ENCODE measurements around the gene STOX2. TPM values are rescaled to one million over a fixed set of nuclear protein-coding genes. Genes with fewer than 3 reads are reported as not detected.
A peak's percentile ranks its signal among the peaks of the same experiment; 100 is the strongest.

STOX2 gene, protein sequence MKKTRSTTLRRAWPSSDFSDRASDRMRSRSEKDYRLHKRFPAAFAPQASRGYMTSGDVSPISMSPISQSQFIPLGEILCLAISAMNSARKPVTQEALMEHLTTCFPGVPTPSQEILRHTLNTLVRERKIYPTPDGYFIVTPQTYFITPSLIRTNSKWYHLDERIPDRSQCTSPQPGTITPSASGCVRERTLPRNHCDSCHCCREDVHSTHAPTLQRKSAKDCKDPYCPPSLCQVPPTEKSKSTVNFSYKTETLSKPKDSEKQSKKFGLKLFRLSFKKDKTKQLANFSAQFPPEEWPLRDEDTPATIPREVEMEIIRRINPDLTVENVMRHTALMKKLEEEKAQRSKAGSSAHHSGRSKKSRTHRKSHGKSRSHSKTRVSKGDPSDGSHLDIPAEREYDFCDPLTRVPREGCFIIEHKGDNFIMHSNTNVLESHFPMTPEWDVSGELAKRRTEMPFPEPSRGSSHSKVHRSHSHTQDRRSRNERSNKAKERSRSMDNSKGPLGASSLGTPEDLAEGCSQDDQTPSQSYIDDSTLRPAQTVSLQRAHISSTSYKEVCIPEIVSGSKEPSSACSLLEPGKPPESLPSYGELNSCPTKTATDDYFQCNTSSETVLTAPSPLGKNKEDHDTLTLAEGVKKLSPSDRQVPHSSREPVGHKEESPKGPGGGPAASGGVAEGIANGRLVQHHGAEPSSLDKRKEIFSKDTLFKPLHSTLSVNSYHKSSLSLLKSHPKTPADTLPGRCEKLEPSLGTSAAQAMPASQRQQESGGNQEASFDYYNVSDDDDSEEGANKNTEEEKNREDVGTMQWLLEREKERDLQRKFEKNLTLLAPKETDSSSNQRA (N-terminal part only)
- total RNA-seq (2014; rRNA removed; shearing (Covaris generic)) = 5.6 TPM in 2 replicates

GRCh38 chr4:183905081-183905592, at the start of gene STOX2:
Gene STOX2 (plus strand): TSS chr4:183905307. CDS start chr4:183906791, 1,484 bp downstream.
- no peaks in the 10 kb centered on the region for H3K4me1 ChIP-seq
- H3K9me3 ChIP-seq (replicated peaks) = no peaks in the 10 kb centered on the region
- DNase-seq = peak; percentile 84 to 88
- H3K4me3 ChIP-seq = peak within 1 kb of the TSS; percentile 77
- no peaks in the 10 kb centered on the region for H3K27me3 ChIP-seq
- H3K36me3 ChIP-seq = no peaks in the 10 kb centered on the region
- H3K27ac ChIP-seq = peak within 1 kb of the TSS; percentile 72

DNA sequence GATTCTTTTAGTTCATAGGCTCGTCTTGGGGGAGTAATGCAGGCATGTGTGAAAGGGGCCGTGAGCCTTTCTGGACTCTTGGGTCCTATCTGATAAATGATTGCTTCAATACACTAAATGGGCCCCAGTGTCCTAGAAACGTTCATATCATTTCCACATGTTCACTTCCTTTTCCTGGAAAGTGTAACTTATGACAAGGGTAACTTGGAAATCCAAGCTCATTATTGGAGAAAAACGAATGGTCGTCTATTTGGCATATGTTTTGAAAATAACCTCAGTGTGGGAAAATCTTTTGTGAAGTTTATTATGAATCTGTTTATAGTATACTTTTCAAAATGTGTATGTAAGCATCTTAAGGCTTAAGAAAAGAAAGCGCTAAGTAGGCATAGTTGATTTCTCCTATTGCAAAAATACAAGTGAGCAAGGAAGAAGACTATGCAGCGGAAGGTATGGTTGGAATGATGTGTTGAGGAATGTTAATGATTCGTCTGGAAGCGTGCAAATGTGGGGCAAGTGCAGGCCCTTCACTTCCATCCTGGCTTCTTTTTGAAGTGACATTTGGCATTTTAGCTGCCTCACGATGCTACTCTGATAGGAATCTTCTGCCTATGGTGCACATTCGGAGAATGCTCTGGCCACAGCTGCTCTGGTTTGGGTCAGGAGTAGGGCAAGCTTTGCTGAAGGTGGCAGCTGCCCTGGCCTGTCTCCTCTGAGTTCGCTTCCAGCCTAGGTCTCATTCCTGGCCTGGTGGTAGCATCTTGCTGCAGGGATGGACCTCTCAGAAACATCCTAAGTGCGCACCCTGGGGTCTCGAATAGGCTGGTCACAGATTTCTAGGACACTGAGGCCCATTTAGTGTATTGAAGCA, 49.5 kb upstream of the STOX2 start:
- Histone ChIP-seq H3K4me3 (no peak overlapping the region), H3K9me3 (replicated peaks) (no peaks in the 10 kb centered on the region), H3K27me3 (no peaks in the 10 kb centered on the region), H3K27ac (no peak overlapping the region), H3K4me1 (no peaks in the 10 kb centered on the region), H3K36me3 (no peaks in the 10 kb centered on the region)
- DNase-seq = peak; percentile 9 to 25

- Histone ChIP-seq H3K27me3 (no peaks in the 10 kb centered on the region), H3K4me3 (no peak overlapping the region), H3K4me1 (peaks cover 3% of the 10 kb centered on the region; the same call in 1 of the 2 replicates), H3K9me3 (replicated peaks) (no peaks in the 10 kb centered on the region), H3K27ac (no peak overlapping the region), H3K36me3 (no peaks in the 10 kb centered on the region)
- DNase-seq = no peak
Measured at GRCh38 chr4:183857040-183857439, 48.1 kb upstream of the STOX2 start.

- no peak for DNase-seq
Measured at GRCh38 chr4:183858011-183858615, 47.0 kb upstream of the STOX2 start.

GRCh38 chr4:183860119-183860518, 45.0 kb upstream of the STOX2 start:
- Histone ChIP-seq H3K9me3 (replicated peaks) (no peaks in the 10 kb centered on the region), H3K27ac (no peak overlapping the region), H3K27me3 (no peaks in the 10 kb centered on the region), H3K4me3 (no peak overlapping the region), H3K36me3 (no peaks in the 10 kb centered on the region), H3K4me1 (peaks cover 3% of the 10 kb centered on the region; the same call in 1 of the 2 replicates)
- no peak for DNase-seq

More at GRCh38 chr4:183858011-183858615, 47.0 kb upstream of the STOX2 start:
- Histone ChIP-seq H3K36me3 (no peaks in the 10 kb centered on the region), H3K4me3 (no peak overlapping the region), H3K27ac (no peak overlapping the region), H3K27me3 (no peaks in the 10 kb centered on the region), H3K9me3 (replicated peaks) (no peaks in the 10 kb centered on the region), H3K4me1 (peaks cover 3% of the 10 kb centered on the region; the same call in 1 of the 2 replicates)

DNA sequence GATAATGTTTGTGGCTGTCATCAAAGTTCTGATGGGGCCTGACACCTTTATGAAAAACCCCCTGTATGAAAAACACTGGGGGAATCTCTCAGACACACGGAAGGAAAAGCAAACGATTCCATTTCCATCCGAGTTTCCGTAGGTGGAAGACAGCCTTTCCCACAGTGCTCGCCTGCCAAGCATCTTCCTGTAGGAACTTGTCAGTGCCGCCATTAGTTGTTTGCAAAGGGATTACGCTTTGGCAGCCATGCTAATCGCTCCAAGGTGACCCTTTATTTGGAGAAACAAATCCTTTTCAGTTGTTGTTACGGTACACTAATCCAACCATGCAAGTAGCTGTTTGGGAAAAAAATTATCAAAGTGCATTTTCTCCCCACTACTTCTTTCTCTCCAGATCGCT, 44.4 kb upstream of the STOX2 start:
- Histone ChIP-seq H3K4me1 (peaks cover 3% of the 10 kb centered on the region; the same call in 1 of the 2 replicates), H3K9me3 (replicated peaks) (no peaks in the 10 kb centered on the region), H3K36me3 (no peaks in the 10 kb centered on the region)

DNA sequence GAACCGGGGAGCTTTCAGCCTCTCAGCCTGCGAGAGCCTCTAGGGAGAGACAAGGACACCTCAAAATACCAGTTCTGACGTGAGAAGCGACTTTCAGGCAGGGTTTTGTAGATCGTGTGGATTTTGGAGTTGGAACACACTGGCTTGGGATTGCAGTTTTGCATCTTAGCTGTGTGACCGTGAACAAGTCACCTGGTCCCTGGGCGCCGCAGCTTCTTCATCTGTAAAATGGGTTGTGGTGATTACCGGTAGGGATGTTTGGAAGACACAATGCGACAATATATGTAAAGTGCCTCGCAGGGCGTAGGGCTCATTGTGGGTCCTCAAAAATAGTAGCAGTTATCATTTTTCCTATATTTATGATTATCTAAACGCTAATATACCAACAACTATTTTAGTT, 43.7 kb upstream of the STOX2 start:
- Histone ChIP-seq H3K4me1 (peaks cover 3% of the 10 kb centered on the region; the same call in 1 of the 2 replicates), H3K27ac (no peak overlapping the region), H3K4me3 (no peak overlapping the region), H3K27me3 (no peaks in the 10 kb centered on the region), H3K9me3 (replicated peaks) (no peaks in the 10 kb centered on the region), H3K36me3 (no peaks in the 10 kb centered on the region)
- no peak for DNase-seq

More for the DNA sequence above, 44.4 kb upstream of the STOX2 start:
- peak overlapping the region; percentile 43 for H3K4me3 ChIP-seq
- no peaks in the 10 kb centered on the region for H3K27me3 ChIP-seq
- peak; percentile 63 to 64 for DNase-seq
- peak overlapping the region; percentile 42; the same call in 1 of the 2 replicates for H3K27ac ChIP-seq

- Histone ChIP-seq H3K4me3 (no peak overlapping the region), H3K27me3 (no peaks in the 10 kb centered on the region), H3K36me3 (no peaks in the 10 kb centered on the region), H3K4me1 (peaks cover 3% of the 10 kb centered on the region; the same call in 1 of the 2 replicates), H3K27ac (no peak overlapping the region), H3K9me3 (replicated peaks) (no peaks in the 10 kb centered on the region)
- DNase-seq = no peak
Measured at GRCh38 chr4:183863155-183863825, 41.8 kb upstream of the STOX2 start.

DNA sequence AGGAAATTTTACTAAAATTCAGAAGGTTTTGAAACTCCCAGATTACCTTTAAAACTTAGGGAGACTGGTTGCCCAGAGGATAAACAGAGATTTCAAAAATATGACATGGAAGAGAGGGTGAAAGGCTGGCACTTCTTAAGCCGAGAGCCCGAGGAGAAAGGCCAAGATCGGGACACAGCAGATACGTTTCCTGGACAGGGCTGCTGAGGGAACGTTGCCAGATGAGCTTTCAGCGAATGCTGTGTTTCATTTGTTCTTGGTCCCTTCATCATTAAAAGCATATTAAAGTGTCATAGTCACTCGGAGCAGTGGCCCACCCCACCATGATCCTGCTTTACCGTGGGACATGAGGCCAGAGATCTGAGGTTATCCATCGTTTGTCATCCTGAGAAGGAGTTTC, 37.9 kb upstream of the STOX2 start:
- Histone ChIP-seq H3K4me3 (no peak overlapping the region), H3K36me3 (no peaks in the 10 kb centered on the region), H3K27ac (no peak overlapping the region), H3K4me1 (no peaks in the 10 kb centered on the region), H3K27me3 (no peaks in the 10 kb centered on the region), H3K9me3 (replicated peaks) (no peaks in the 10 kb centered on the region)
- DNase-seq = no peak

DNA sequence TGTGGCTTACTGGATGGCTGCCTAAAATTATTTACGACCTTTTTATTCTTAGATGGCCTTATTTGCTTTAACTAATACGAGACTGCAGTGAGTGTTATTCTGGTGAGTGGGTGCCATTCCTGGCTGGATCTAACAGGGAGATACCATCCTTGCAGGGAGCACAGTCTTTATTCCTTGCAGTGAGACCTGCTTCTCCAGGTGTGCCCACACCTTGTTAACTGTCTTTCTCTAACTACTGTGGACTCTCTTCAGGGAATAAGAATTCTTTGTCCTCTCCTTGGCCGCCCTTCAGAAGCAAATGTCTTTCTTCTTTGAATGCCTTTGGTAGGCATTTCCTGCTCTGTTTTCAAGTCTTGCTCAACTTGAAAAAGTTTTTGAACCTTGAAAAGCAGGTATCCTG, 34.1 kb upstream of the STOX2 start:
- H3K9me3 ChIP-seq (replicated peaks) = no peaks in the 10 kb centered on the region
- no peak overlapping the region for H3K27ac ChIP-seq
- H3K36me3 ChIP-seq = no peaks in the 10 kb centered on the region
- H3K27me3 ChIP-seq = no peaks in the 10 kb centered on the region
- DNase-seq = no peak
- no peak overlapping the region for H3K4me3 ChIP-seq
- 0 out of 2 replicates have a peak, but pooled peaks cover 2% of the 10 kb centered on the region for H3K4me1 ChIP-seq

DNA sequence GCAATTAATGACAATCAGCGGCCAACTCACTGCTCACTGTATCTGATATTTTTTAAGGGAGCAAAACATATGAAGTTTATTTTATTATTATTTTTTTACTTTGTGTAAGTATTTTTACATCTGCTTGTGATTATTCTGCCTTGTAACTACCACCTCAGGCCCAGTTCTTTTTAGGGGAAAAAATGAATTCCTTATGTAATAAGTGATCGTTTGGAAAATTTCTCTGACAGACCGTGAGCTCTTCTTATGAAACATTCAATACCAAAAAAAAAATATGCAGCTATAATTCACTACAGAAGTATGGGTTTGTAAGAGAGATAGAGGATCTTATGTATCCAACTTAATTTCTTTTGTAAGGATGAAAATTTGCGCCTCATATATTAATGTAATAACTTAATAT, 33.5 kb upstream of the STOX2 start:
- DNase-seq = no peak
- H3K36me3 ChIP-seq = no peaks in the 10 kb centered on the region

GRCh38 chr4:183872531-183872930, 32.6 kb upstream of the STOX2 start:
- Histone ChIP-seq H3K4me3 (no peak overlapping the region), H3K27me3 (no peaks in the 10 kb centered on the region), H3K36me3 (no peaks in the 10 kb centered on the region), H3K4me1 (0 out of 2 replicates have a peak, but pooled peaks cover 2% of the 10 kb centered on the region), H3K27ac (no peak overlapping the region), H3K9me3 (replicated peaks) (no peaks in the 10 kb centered on the region)
- no peak for DNase-seq

More for the DNA sequence above, 33.5 kb upstream of the STOX2 start:
- Histone ChIP-seq H3K4me1 (0 out of 2 replicates have a peak, but pooled peaks cover 2% of the 10 kb centered on the region), H3K27ac (no peak overlapping the region), H3K9me3 (replicated peaks) (no peaks in the 10 kb centered on the region), H3K4me3 (no peak overlapping the region), H3K27me3 (no peaks in the 10 kb centered on the region)
